Activated T-cell treated with anti-CD3 and anti-CD28 coated beads, Interleukin-2, amount 50 U/mL, for 24 hours (primary cell): ENCODE measurements around the gene TRIM24.
A peak's percentile ranks its signal among the peaks of the same experiment; 100 is the strongest.
"Not testable (repeated sequence)": the region's sequence is repeated elsewhere in the genome, so short reads cannot be mapped to it uniquely, and the experiment has no call there.

Experiments
- DNase-seq: peaks from one replicate; pipeline ENCODE4 v3.0.0-alpha.2; 2020
- H3K27ac Mint-ChIP-seq: 2 replicates; pipeline ENCODE4 v1.8.0; 2020; ENCODE audit warnings: mild to moderate bottlenecking, mixed read lengths
- H3K27me3 Mint-ChIP-seq: 2 replicates; pipeline ENCODE4 v1.8.0; 2020; ENCODE audit warnings: mixed read lengths
- H3K36me3 Mint-ChIP-seq: 2 replicates; pipeline ENCODE4 v1.8.0; 2020; ENCODE audit warnings: low read depth, mixed read lengths
- H3K4me1 Mint-ChIP-seq: 2 replicates; pipeline ENCODE4 v1.8.0; 2020; ENCODE audit warnings: low read depth, mixed read lengths
- H3K4me3 Mint-ChIP-seq: 2 replicates; pipeline ENCODE4 v1.8.0; 2020; ENCODE audit warnings: mild to moderate bottlenecking, moderate library complexity, mixed read lengths
- H3K9me3 Mint-ChIP-seq: 2 replicates; pipeline ENCODE4 v1.8.0; 2020; ENCODE audit warnings: mixed read lengths

Gene TRIM24

DNA sequence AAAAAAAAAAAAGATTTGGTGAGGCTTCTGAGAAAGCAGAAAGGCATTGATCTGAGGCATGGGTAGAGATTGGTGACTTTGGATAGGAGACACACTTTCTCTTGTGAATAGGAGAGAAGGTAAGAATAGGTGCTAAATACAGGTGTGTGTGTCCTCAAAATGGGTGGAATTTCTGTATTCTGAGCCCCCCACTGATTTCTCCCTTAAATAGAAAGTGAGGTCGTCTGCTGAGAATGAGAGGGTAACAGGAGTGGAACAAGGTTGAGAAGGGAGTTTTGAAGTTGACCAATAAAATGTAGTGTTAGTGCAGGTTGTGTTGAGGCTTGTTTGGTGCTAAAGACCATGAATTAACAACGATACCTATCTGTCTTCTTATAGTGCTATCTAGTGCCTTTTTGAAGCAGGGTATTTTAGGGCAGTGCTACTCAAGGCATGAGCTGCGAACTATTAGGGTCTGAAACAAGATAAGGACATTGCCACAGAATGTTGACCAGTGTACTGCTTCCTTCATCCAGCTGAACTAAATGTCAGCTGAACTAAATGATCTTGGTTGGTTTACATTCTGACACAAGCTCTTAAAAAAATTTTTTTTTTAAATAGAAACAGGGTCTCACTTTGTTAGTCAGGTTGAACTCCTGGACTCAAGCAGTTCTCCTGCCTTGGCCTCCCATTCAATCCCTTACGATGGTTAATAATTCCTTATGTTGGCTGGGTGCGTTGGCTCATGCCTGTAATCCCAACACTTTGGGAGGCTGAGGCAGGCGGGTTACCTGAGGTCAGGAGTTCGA is 12.4 kb downstream of the TRIM24 start:
- Mint-ChIP-seq H3K9me3 (no peaks in the 10 kb centered on the region), H3K4me1 (peaks cover 57% of the 10 kb centered on the region), H3K4me3 (no peak overlapping the region), H3K27ac (no peak overlapping the region), H3K27me3 (no peaks in the 10 kb centered on the region), H3K36me3 (peaks cover 8% of the 10 kb centered on the region)
- DNase-seq = no peak

DNA sequence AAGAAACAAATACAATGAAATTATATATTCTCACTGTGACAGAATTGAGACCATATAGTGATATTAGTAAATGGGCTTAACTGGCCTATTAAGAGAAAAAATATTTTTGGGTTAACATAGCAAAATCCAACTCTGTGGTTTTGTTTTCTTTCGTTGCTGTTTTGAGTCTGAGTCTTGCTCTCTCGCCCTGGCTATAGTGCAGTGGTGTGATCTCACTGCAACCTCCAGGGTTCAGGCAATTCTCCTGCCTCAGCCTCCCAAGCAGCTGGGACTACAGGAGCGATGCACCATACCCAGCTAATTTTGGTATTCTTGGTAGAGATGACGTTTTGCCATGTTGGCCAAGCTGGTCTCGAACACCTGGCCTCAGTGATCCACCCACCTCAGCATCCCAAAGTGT is 15.3 kb downstream of the TRIM24 start:
- Mint-ChIP-seq H3K4me1 (peaks cover 58% of the 10 kb centered on the region), H3K27ac (no peak overlapping the region), H3K9me3 (no peaks in the 10 kb centered on the region), H3K36me3 (no peaks in the 10 kb centered on the region), H3K27me3 (no peaks in the 10 kb centered on the region), H3K4me3 (no peak overlapping the region)
- no peak for DNase-seq

DNA sequence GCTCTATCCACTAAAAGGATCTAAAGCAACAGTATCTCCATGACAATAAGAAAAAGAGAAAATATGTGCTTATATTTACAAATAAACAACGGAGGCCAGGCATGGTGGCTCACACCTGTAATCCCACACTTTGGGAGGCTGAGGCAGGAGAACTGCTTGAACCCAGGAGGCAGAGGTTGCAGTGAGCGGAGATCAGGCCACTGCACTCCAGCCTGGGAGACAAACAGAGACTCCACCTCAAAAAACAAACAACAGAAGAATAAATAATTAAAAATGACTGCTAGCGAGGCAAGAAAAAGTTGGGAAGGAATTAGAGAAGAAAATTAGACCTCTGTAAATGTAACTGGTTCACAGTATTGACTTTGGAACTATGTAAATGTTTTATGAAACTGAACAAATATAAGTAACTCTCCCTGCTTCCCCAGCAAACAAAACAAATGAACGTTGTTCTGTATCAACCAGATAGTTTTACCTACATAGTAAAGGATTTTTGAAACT is 17.1 kb downstream of the TRIM24 start:
- Mint-ChIP-seq H3K27ac (no peak overlapping the region), H3K4me3 (no peak overlapping the region), H3K9me3 (no peaks in the 10 kb centered on the region), H3K36me3 (peaks cover 2% of the 10 kb centered on the region), H3K27me3 (no peaks in the 10 kb centered on the region), H3K4me1 (peaks cover 61% of the 10 kb centered on the region)
- DNase-seq = no peak

DNA sequence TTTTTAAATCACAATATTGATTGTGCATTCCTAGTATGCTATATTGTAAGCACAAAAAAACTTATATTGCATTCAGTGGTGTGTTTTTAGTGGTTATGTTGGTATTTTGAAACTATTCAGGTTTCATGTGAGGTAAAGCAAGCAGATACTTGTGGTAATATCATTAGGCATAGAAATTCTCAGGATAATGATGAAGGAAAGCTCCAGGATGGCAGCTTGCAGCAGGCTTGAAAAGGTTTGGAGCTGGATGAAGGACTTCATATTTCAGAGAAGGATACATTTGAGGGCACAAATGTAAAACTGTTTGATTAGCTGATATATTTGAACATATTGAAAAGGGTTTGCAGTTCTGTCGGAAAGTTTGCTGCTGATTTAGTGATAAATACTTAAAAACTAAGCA is 17.5 kb downstream of the TRIM24 start:
- Mint-ChIP-seq H3K36me3 (peaks cover 2% of the 10 kb centered on the region), H3K27me3 (no peaks in the 10 kb centered on the region), H3K4me3 (no peak overlapping the region), H3K4me1 (peaks cover 62% of the 10 kb centered on the region), H3K9me3 (no peaks in the 10 kb centered on the region), H3K27ac (no peak overlapping the region)
- DNase-seq = no peak

DNA sequence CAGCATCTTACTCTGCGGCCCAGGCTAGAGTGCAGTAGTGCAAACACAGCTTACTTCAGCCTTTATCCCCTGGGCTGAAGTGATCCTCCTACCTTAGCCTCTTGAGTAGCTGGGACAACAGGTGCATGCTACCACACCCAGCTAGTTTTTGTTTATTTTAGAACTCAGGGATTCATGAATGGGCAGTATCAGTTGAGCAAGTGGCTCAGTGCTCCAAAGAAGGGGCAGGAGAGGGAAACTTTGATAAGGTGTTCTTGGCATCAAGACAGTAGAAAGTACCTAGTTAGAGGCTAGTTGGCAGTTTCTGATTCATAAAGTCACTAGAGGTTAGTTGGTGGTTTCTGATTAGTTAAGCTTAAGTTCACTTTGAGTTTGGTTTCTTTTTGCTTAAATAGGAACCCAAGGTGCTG is 18.4 kb downstream of the TRIM24 start:
- Mint-ChIP-seq H3K4me3 (no peak overlapping the region), H3K27ac (no peak overlapping the region), H3K4me1 (peaks cover 65% of the 10 kb centered on the region), H3K27me3 (no peaks in the 10 kb centered on the region), H3K9me3 (no peaks in the 10 kb centered on the region), H3K36me3 (peaks cover 2% of the 10 kb centered on the region)
- DNase-seq = no peak

DNA sequence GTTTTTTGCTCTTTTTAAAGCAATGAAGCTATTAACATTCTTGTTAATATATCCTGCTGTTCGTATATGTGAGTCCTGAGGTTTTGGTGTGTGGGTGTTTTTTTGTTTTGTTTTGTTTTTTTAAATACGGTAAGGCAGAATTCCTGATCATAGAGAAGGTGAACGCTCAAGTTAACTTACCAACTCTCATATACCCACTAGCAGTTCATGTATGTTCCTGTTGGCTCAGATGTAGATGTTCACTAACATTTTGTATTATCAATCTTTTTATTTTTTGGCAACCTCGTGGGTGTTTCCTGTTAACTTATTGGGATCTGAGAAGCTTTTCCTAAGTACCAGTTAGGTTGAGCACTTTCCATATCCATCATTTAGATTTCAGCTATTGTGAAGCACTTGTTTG is 20.5 kb downstream of the TRIM24 start:
- peaks cover 2% of the 10 kb centered on the region for H3K9me3 Mint-ChIP-seq
- no peak overlapping the region for H3K27ac Mint-ChIP-seq
- peaks cover 57% of the 10 kb centered on the region for H3K4me1 Mint-ChIP-seq
- H3K4me3 Mint-ChIP-seq = no peak overlapping the region
- H3K36me3 Mint-ChIP-seq = peaks cover 5% of the 10 kb centered on the region
- no peaks in the 10 kb centered on the region for H3K27me3 Mint-ChIP-seq
- DNase-seq = no peak

DNA sequence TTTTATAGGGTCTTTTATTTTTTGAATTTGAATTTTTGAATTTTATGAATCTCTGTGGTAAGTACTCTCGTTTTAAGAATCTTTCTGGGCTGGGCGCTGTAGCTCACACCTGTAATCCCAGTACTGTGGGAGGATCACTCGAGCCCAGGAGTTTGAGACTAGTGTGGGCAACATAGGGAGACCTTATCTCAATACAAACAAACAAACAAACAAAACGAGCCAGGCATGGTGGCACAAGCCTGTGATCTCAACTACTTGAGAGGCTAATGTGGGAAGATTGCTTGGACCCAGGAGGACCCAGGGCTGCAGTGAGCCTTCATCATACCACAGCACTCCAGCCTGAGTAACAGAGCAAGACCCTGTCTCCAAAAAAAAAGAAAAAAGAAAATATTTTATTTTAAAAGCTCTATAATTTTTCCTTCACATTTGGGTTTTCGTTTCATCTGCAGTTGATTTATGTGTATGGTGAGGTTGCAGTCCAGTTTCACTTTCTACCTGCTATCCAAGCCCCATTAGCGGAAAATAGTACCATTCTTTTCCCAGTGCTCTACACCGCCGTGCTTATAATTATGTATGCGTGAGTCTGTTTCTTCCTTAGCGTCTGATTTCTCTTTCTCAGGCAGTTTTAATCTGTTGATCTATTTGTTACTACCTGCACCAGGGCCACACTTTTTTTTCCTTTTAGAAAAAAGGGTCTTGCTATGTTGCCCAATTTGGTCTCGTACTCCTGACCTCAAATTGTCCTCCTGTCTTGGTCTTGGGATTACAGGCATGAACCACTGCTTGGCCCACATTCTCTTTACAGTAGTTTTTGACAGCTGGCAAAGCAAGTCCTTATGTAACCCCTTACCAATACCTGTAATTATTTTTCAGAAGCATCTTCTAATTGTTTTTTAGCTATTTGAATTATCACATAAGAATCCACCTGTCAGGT is 21.7 kb downstream of the TRIM24 start:
- peaks cover 16% of the 10 kb centered on the region for H3K36me3 Mint-ChIP-seq
- peaks cover 55% of the 10 kb centered on the region for H3K4me1 Mint-ChIP-seq
- peak overlapping the region; percentile 12 for H3K4me3 Mint-ChIP-seq
- H3K9me3 Mint-ChIP-seq = peaks cover 4% of the 10 kb centered on the region
- H3K27me3 Mint-ChIP-seq = no peaks in the 10 kb centered on the region
- H3K27ac Mint-ChIP-seq = peak overlapping the region; percentile 22
- no peak for DNase-seq

DNA sequence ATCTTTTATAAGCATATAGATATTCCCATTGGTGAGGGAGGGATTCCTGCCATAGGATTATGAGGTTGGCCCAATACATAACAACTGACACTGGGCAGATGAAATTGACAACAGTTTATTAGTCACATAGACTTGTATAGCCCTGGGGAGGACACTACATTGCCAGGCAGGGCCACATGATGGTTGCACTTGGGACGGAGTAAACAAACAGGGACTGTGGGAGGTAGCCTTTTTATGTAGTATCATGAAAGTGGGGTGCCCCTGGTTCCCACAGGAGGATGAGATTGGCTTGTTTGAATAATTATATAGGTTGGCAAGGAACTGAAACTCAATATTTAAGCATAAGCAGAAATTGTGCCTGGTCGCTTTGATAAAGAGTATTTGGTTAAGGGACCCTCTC is 23.5 kb downstream of the TRIM24 start:
- Mint-ChIP-seq H3K27me3 (no peaks in the 10 kb centered on the region), H3K4me3 (no peak overlapping the region), H3K9me3 (peaks cover 7% of the 10 kb centered on the region), H3K27ac (no peak overlapping the region), H3K4me1 (peaks cover 58% of the 10 kb centered on the region), H3K36me3 (peaks cover 22% of the 10 kb centered on the region)
- DNase-seq = no peak

DNA sequence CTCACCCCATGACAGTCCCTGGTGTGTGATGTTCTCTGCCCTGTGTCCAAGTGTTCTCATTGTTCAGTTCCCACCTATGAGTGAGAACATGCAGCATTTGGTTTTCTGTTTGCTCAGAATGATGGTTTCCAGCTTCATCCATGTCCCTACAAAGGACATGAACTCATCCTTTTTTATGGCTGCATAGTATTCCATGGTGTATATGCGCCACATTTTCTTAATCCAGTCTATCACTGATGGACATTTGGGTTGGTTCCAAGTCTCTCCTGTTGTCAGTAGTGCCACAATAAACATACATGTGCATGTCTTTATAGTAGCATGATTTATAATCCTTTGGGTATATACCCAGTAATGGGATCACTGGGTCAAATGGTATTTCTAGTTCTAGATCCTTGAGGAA is 25.4 kb downstream of the TRIM24 start:
- Mint-ChIP-seq H3K36me3 (peaks cover 32% of the 10 kb centered on the region), H3K4me1 (peaks cover 62% of the 10 kb centered on the region), H3K9me3 (peaks cover 13% of the 10 kb centered on the region)
- not testable (repeated sequence) for DNase-seq, H3K4me3 Mint-ChIP-seq, H3K27ac Mint-ChIP-seq, H3K27me3 Mint-ChIP-seq

DNA sequence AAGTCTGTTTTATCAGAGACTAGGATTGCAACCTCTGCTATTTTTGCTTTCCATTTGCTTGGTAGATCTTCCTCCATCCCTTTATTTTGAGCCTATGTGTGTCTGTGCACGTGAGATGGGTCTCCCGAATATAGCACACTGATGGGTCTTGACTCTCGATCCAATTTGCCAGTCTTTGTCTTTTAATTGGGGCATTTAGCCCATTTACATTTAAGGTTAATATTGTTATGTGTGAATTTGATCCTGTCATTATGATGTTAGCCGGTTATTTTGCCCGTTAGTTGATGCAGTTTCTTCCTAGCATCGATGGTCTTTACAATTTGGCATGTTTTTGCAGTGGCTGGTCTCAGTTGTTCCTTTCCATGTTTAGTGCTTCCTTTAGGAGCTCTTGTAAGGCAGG is 29.1 kb downstream of the TRIM24 start:
- Mint-ChIP-seq H3K36me3 (peaks cover 56% of the 10 kb centered on the region), H3K4me1 (peaks cover 58% of the 10 kb centered on the region), H3K9me3 (peaks cover 17% of the 10 kb centered on the region)
- H3K27ac Mint-ChIP-seq, DNase-seq, H3K4me3 Mint-ChIP-seq, H3K27me3 Mint-ChIP-seq: not testable (repeated sequence)

DNA sequence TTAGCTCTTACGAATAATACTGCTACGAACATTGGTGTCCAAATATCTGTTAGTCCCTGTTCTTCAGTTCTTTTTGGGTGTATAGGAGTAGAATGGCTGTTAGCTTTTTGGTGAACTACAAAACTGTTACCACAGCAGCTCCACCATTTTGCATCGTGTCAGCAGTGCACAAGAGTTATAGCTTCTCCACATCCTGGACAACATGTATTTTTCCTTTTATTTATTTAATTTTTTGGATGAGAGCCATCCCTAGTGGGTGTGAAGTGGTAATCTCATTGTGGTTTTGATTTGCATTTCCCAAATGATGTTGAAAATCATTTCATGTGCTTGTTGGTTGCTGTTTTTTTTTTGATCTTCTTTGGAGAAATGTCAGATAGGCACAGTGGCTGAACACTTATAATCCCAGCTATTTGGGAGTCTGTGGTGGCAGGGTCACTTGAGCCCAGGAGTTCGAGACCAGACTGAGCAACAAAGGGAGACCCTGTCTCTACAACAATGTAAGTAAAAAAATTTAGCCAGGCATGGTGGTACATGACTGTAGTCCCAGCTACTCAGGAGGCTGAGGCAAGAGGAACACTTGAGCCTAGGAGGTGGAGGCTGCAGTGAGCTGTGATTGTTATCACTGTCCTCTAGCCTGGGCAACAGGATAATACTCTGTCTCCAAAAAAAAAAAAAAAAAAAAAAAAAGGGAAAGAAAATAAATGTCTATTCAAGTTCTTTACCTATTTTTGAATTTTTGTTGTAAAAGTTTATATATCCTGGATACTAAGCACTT is 31.7 kb downstream of the TRIM24 start:
- H3K27ac Mint-ChIP-seq = no peak overlapping the region
- no peak for DNase-seq
- peaks cover 71% of the 10 kb centered on the region for H3K4me1 Mint-ChIP-seq
- H3K27me3 Mint-ChIP-seq = no peaks in the 10 kb centered on the region
- no peak overlapping the region for H3K4me3 Mint-ChIP-seq
- peaks cover 13% of the 10 kb centered on the region for H3K9me3 Mint-ChIP-seq
- peaks cover 51% of the 10 kb centered on the region for H3K36me3 Mint-ChIP-seq

DNA sequence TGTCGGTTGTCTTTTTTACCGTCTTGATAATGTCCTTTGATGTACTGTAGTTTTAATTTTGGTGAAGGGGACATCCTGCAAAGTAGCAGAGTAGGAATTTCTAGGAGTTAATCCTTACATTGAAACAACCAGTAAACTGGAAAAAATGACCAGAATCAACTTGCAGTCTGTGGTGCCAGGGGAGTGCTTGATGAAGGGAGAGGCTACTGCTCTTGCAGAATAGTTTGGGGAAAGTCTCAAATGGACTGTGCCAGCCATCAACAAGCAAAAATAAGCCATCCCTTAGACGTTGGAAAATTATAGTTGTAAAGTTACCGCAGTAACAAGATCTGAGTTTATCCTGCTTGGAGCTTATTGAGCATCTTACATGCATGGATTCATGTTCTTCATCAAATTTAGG is 32.4 kb downstream of the TRIM24 start:
- Mint-ChIP-seq H3K9me3 (peaks cover 13% of the 10 kb centered on the region), H3K4me1 (peaks cover 68% of the 10 kb centered on the region), H3K27me3 (no peaks in the 10 kb centered on the region), H3K36me3 (peaks cover 53% of the 10 kb centered on the region), H3K4me3 (no peak overlapping the region), H3K27ac (no peak overlapping the region)
- no peak for DNase-seq

DNA sequence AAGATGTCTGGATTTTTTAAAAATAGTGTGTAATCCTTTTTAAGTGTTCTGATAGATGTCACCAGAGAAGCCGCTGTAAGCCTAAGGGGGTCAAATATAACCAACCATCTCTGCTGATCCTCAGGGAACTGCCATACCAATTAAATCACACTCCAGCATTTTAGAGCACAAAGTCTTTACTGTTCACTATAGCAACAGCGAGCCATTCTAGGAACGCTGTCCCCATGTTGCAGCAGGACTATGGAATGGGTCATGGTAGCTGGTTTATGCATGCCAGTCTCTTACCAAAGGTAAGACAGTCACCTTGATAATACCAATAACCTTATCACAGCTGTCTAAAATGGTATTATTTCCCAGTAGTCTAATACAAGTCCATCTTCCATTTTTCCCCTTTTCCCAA is 33.5 kb downstream of the TRIM24 start:
- peaks cover 57% of the 10 kb centered on the region for H3K4me1 Mint-ChIP-seq

DNA sequence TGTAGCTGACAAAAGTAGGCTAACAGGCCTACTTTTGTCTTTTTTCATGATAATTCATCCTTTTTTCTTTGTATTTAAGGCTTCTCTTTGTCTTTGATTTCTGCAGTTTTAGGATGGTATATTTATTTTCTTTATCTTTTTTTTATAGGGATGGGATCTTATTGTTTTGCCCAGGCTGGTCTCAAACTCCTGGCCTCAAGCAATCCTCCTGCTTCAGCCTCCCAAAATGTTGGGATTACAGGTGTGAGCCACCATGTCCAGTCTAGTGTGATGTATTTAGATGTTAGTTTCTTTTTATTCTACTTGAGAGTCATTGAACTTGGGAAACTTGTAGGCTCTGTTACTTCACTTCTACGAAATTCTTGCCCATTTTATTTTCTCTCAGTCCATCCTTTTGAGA is 35.4 kb downstream of the TRIM24 start:
- H3K27me3 Mint-ChIP-seq = no peaks in the 10 kb centered on the region
- no peak for DNase-seq
- H3K27ac Mint-ChIP-seq = no peak overlapping the region
- peaks cover 5% of the 10 kb centered on the region for H3K9me3 Mint-ChIP-seq
- no peak overlapping the region for H3K4me3 Mint-ChIP-seq
- peaks cover 52% of the 10 kb centered on the region for H3K36me3 Mint-ChIP-seq
- peaks cover 50% of the 10 kb centered on the region for H3K4me1 Mint-ChIP-seq

More for the DNA sequence above, 33.5 kb downstream of the TRIM24 start:
- Mint-ChIP-seq H3K9me3 (peaks cover 9% of the 10 kb centered on the region), H3K4me3 (no peak overlapping the region), H3K36me3 (peaks cover 54% of the 10 kb centered on the region), H3K27me3 (no peaks in the 10 kb centered on the region), H3K27ac (no peak overlapping the region)
- no peak for DNase-seq
